Measurements from ENCODE around the gene BRWD1. TPM values are rescaled to one million over a fixed set of nuclear protein-coding genes. Genes with fewer than 3 reads are reported as not detected.

BRWD1 gene
- total and polyA plus RNA-seq, 2 of the 8 experiments (the other 6 are each of a cell fraction or from before 2014, with no cell fraction given) = 9.3 to 45.2 TPM

DNA sequence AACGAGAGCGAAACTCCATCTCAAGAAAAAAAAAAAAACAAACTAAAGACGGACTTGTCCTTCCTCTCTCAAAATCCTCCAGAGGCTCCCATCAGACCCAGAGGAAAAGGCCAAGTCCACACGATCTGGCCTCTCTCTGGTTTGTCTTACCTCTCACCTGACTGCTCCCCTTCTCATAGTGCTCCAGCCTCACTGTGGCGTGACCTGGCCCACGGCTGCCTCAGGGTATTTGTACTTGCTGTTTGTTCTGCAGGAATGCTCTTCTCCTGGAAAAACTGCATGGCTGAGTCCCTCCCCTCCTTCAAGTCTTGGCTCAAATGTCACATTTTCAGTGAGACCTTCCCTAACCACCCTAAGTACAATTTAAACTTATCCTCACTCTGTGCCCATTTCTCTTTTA, 8.0 kb upstream of the BRWD1 start:
- H2AK5ac ChIP-seq (ENCODE audit: low read depth, low read length) = no peak overlapping the region
- no peak overlapping the region for H3K18ac ChIP-seq (ENCODE audit: extremely low read depth, low read length)
- H3K27ac ChIP-seq (ENCODE audit: low read depth, low read length) = no peak overlapping the region
- H3K56ac ChIP-seq (replicated peaks; ENCODE audit: insufficient read length, low read depth, low read length) = no peak overlapping the region
- FAIRE-seq (no peak), DNase-seq (ENCODE audit: low read depth in 1 of 2, low spot score in 2 of 2) (no peak)
- H2BK12ac ChIP-seq (ENCODE audit: low read depth, low read length) = no peak overlapping the region
- H2BK20ac ChIP-seq (ENCODE audit: low read length) = no peak overlapping the region
- H4K8ac ChIP-seq (ENCODE audit: extremely low read depth, insufficient read depth, low read length) = no peak overlapping the region
- no peaks in the 10 kb centered on the region for H3K79me2 ChIP-seq (ENCODE audit: control insufficient read depth in 1 of 2, insufficient read depth in 2 of 2, low read length in 2 of 2)
- no peaks in the 10 kb centered on the region for H3K79me1 ChIP-seq (ENCODE audit: low read depth, low read length)
- no peak overlapping the region for H3K23ac ChIP-seq (ENCODE audit: insufficient read length)
- H3K4me2 ChIP-seq (ENCODE audit: insufficient read depth in 1 of 2, low read depth in 2 of 2, low read length in 2 of 2) = no peak overlapping the region
- H2AFZ ChIP-seq (ENCODE audit: low read length) = no peak overlapping the region
- no peak overlapping the region for H4K91ac ChIP-seq (replicated peaks; ENCODE audit: insufficient read length, low read length)
- H3K4me3 ChIP-seq (ENCODE audit: extremely low read depth in 1 of 4, insufficient read depth in 2 of 4, low read depth in 3 of 4, low read length in 4 of 4) = no peak overlapping the region
- no peaks in the 10 kb centered on the region for H4K20me1 ChIP-seq (replicated peaks in 1 of 2; ENCODE audit: control insufficient read depth in 1 of 2, insufficient read depth in 2 of 2, low read length in 2 of 2)
- no peak overlapping the region for H4K5ac ChIP-seq (ENCODE audit: insufficient read length, low read depth, low read length)
- TF ChIP-seq HDAC2 (IDR thresholded peaks at IDR 0.05; ENCODE audit: borderline replicate concordance in 1 of 2, low read depth in 2 of 2, low read length in 2 of 2) (no peak), SIX5 (IDR thresholded peaks at IDR 0.05; ENCODE audit: low read depth, low read length) (no peak), TCF12 (IDR thresholded peaks at IDR 0.05; ENCODE audit: low read depth, low read length) (no peak), BACH1 (IDR thresholded peaks at IDR 0.05; ENCODE audit: low read length) (no peak), MAX (IDR thresholded peaks at IDR 0.05) (no peak), NANOG (IDR thresholded peaks at IDR 0.05; ENCODE audit: insufficient read depth, low read depth, low read length, poor library complexity, severe bottlenecking) (no peak), GABPA (IDR thresholded peaks at IDR 0.05; ENCODE audit: borderline replicate concordance, insufficient read depth, low read length) (no peak)
- no peak overlapping the region for H2BK120ac ChIP-seq (replicated peaks; ENCODE audit: low read depth, low read length)
- ChIA-PET POLR2A (ENCODE audit: partially characterized antibody) (interaction anchor here (0.6 to 1.2 kb wide), 3 partner anchors 11 to 994 kb away, joined by 3 to 4 read pairs (median 3); no protein-coding TSS in a partner anchor), CTCF (ENCODE audit: partially characterized antibody) (interaction anchor here (1.0 kb wide), 1 partner anchor 13 kb away, joined by 4 read pairs; no protein-coding TSS in a partner anchor)
- no peaks in the 10 kb centered on the region for H3K4me1 ChIP-seq (replicated peaks in 1 of 4; ENCODE audit: control insufficient read depth in 3 of 4, insufficient read depth in 4 of 4, low read length in 3 of 4)
- no peaks in the 10 kb centered on the region for H3K27me3 ChIP-seq (replicated peaks in 1 of 4; ENCODE audit: control insufficient read depth in 3 of 4, extremely low read depth in 1 of 4, insufficient read depth in 3 of 4, low read length in 3 of 4)
- H3K4ac ChIP-seq (replicated peaks; ENCODE audit: insufficient read length, low read depth, low read length) = no peak overlapping the region
- H3K36me3 ChIP-seq (ENCODE audit: control insufficient read depth in 2 of 4, insufficient read depth in 4 of 4, low read length in 3 of 4) = no peaks in the 10 kb centered on the region
- no peak overlapping the region for H3K9ac ChIP-seq (replicated peaks in 1 of 4; ENCODE audit: extremely low read depth in 1 of 4, low read depth in 3 of 4, low read length in 3 of 4)
- H3K23me2 ChIP-seq (ENCODE audit: low read depth, low read length) = no peaks in the 10 kb centered on the region
- no peak overlapping the region for H2BK15ac ChIP-seq (ENCODE audit: low read length)
- no peaks in the 10 kb centered on the region for H3K9me3 ChIP-seq (ENCODE audit: insufficient read depth in 2 of 2, low read depth in 1 of 2, low read length in 1 of 2)
- WGBS, 2 experiments (ENCODE audit: extremely low coverage in 1 of 2, insufficient coverage in 1 of 2, insufficient read length in 1 of 2, insufficient replicate concordance in 2 of 2, low coverage in 1 of 2, low lambda C conversion rate in 2 of 2, missing lambda C conversion rate in 1 of 2) = 85% methylated on average over 4 of the region's 6 CpGs; no CpG with 5 or more reads in 1 of the 2 experiments
- no peak overlapping the region for H2BK5ac ChIP-seq (ENCODE audit: low read depth, low read length)
- no peak overlapping the region for H3K14ac ChIP-seq (ENCODE audit: insufficient read length)

Data from H1 (cell line).